RPMI8226 (cell line): Measurements from ENCODE around the gene ZNF286A.
"Not testable (repeated sequence)": the region's sequence is repeated elsewhere in the genome, so short reads cannot be mapped to it uniquely, and the experiment has no call there.

ENCODE experiments used
- DNase-seq: peaks from one replicate; pipeline ENCODE4 v3.0.0-alpha.2; 2015

ZNF286A gene

DNA sequence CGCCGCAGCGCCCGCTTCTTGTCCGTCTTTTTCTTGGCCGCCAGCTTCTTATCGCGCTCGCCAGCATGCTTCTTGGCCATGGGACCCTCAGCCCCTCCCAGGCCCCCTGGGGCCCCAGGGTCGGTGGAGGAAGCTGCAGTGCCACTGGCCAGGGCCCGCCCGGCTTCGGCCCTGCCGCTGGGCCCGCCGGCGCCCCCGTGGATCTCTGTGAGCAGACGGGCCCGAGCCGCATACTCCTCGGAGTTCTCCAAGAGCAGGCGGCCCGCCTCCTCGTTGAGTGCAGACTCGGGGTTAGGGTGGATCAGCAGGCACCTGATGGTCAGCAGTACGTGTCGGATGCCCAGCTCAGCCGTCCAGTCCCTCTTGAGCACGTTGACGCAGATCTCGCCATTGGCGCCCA is 4.7 kb downstream of the ZNF286A start:
- DNase-seq: not testable (repeated sequence)

DNA sequence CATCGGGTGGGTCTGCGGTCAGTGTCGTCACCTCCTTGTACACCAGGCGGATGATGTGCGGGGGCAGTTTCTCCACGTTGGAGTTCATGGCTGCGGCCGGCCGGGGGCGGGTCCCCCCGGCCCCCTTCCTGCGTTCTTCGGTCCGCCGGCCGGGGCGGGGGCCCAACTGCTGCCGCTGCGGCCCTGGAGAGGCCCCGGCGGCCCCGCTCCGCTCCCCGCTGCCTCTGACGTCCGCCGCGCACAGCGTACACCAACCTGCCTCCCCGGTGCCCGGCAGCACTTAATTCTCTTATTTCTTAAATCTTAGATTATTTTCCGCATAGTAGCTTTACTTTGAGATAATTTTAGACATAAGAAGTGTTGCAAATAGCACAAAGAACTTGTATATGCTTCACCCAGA is 5.3 kb downstream of the ZNF286A start:
- not testable (repeated sequence) for DNase-seq

DNA sequence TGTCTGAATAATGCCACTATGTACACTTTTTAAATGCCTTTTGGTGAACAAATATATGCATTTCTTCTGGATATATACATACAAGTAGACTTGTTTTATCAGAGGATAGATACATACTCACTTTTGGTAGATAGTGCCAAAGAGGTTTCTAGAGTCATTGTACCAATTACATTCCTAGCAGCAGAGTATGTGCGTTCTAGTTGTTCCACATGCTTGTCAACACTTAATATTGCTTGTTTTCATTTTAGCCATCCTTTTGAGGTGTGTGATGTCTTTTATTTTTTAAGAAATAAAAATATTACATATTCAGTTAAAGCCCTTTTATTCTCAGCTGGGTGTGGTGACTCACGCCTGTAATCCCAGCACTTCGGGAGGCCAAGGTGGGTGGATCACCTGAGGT is 9.3 kb downstream of the ZNF286A start:
- not testable (repeated sequence) for DNase-seq

DNA sequence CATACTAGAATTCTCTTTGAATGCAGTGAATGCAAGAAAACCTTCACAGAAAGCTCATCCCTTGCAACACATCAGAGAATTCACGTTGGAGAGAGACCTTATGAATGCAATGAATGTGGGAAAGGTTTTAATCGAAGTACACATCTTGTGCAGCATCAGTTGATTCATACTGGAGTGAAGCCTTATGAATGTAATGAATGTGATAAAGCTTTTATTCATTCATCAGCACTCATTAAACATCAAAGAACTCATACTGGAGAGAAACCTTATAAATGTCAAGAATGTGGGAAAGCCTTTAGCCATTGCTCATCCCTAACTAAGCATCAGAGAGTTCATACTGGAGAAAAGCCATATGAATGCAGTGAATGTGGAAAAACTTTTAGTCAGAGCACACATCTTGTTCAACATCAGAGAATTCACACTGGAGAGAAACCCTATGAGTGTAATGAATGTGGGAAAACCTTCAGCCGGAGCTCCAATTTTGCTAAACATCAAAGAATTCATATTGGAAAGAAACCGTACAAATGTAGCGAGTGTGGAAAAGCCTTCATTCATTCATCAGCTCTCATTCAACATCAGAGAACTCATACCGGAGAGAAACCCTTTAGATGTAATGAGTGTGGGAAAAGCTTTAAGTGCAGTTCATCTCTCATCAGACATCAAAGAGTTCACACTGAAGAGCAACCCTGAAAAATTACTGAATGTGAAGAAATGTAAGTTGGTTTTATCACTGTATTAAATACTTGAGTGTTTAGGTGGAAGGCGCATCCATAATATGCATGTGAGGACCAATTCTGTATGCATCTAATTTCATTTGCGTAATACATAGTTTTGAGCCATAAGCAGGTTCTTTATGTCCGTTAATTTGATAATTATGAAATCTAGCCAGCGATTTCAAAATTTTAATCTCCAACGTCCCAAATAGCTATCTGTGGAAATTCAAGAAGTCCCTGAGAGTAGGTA is 17.3 kb downstream of the ZNF286A start:
- DNase-seq: not testable (repeated sequence)

DNA sequence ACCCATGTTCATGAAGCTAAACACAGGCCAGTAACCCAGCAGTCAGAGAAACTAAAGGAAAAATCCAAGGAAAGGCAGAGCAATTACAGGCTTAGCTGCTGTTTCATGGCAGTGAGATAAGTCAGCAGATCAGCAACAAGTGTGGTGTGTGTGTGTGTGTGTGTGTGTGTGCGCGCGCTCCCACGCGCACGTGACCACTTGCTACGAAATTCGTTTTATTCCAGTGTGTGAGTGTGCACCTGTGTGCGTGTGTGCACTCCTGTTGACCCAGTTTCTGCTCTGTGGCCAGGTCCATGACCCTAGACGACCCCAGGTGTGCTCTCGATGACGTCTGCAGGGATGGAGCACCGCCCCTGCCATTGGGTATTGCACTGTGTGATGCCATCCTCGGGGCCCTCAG is 31.0 kb downstream of the ZNF286A start:
- DNase-seq: not testable (repeated sequence)

DNA sequence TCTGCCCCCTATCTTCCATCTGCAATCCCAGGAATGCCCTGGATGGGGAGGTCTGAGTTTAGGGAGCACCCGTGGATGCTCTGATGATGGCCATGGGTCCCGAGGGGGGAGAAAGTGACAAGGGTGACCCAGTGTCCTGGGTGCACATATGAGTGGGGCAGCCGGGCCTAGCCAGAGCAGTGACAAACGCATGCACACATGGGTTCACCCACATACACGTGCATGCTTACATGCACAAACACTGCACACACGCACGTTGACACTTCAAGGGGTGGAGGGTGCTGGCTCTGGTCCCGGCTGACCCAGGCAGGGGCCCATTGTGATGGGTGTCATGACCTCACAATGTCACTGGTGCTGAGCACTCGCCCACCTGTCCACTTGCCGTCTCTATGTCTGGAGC is 32.3 kb downstream of the ZNF286A start, which contains the start of gene TBC1D26:
Gene TBC1D26 (plus strand): TSS at position 384 of the 400 bp plus-strand sequence. CDS start 3,066 bp downstream, outside the sequence.
- not testable (repeated sequence) for DNase-seq

DNA sequence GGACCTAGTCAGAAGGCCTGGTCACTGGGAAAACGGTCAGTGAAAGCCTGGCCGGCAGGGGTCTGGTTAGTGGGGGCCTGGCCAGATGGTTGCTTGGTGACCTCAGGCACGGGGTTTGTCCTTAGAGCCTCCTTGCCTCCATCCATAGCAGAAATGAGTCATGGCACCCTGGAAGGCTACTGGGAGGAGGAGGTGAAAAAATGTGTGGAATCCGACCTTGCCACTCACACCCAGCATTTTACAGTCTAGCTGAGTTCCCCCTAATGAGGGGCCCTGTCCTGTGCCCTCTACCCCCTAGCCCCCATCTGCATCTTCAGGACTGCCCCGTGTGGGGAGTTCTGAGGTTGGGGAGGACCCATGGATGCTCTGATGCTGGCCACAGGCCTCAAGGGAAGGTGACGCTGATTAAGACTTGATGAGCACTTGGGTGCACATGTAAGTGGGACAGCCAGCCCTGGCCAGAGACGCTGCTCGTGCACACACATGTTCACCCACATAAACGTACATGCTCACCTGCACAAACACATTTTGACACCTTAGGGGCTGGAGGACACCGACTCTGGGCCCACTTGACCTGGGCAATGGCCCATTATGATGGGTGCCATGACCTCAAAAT is 33.7 kb downstream of the ZNF286A start:
- DNase-seq: not testable (repeated sequence)

DNA sequence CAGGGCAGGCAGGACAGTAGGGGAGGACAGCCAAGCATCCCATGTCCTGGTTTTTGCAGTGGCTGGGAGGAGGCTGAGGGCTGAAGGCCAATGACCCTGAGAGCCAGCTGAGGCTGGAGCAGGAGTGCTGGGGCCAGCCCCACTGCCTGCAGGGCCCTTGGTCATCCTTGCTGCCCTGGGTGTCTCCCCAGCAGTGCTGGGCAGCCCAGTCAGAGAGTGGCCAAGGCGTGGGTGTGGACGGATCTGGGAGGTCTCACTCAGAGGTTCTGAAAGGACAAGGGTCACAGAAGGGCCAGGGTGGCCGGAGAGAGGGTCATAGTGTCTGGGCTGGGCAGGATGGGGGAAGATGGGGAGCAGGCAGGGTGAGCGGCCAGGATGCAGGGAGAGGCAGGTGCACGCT is 37.0 kb downstream of the ZNF286A start:
- not testable (repeated sequence) for DNase-seq

DNA sequence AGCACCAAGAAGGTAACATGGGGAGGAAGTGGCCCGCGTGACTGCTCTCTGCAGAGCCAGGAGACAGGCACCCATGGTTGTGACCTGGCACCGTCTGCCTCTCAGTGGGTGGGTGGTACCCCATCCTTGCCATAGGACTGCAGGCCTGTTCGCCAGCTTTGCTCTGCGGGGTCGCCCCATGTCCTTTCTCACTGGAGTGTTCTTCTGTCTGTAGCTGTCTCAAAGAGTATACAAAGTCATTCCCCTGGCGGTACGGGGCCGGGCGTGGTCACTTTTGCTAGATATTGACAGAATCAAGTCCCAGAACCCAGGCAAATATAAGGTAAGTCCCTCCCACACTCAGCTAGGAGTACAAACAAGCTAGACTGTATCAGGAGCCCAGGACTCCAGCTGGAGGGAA is 38.5 kb downstream of the ZNF286A start:
- DNase-seq: no peak

DNA sequence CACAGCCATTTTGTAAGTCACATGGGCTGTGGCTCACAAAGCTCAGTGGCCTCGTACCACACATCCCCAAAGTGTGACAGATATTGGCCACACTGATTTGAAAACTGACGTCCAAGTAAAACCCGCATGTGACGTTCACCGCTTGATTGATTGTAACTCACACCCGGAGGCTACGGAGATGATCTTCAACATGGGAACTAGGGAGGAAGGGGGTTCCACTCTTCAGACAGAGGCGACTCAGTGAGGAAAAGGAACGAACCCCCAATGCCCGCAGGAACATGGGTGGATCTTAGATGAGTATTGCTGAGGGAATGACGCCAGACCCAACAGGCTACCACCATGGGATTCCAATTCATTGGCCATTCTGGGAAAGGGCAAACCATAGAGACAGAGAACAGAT is 39.7 kb downstream of the ZNF286A start:
- DNase-seq: not testable (repeated sequence)

DNA sequence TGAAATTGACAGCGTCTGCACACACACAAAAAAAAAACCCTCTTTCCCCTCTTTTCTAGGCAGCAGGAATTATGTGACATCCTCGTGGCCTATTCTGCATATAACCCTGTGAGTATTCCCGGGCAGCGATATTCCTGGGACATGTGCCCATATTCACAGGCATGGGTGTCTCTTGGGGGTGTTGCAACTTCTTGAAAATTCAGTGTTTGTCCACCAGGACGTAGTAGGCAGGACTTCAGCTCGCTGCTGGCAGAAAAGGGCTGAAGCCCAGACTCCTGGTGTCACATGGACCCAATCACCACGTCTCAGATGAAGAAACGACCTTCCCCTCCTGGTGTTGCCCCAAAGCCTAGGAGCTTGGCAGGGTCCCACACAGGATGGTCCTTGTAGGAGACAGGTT is 40.5 kb downstream of the ZNF286A start:
- DNase-seq: not testable (repeated sequence)

DNA sequence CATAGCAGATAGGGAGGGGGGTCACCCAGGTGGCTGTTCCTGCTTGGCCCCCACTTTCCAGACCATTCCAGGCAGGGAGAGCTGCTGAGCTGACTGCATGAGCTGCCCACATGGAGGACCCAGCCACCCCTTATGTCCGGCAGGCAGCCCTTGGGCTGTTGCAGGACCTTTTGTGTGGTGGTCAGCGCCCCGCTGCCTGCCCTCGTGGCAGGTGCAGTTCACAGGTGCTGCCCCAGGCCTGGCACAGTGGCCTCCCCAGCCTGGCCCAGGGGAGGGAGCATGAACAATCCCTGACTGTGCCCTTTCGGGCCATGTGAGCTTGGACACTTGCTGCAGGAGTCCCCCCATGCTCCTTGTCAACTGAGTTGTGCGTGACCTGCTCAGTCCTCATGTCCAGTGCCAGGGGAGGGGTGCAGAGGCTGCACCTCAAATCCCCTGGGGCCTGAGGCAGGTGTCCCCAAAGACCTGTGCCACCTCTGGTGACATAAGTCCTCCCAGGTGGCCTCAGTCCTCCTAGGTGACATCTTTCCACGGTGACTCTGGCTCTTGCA is 41.1 kb downstream of the ZNF286A start:
- no peak for DNase-seq

DNA sequence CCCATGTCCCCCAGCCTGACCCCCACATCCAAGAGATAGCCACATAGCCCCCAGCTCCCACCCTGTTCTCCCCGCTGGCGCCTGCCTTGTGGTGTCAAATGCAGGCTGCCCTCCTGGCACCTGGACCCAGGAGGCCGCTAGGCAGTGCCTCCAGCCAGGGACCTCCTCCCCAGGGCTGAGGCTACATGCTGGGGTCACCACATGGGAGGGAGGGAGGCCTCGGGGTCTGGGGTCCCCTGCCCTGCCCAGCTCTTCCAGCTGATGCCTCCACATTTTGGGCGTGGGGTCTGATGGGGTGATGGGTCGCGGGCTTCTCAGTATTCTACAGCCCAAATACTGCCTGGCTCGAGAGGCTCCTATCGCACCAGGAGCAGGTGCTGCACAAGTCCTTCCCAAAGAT is 42.1 kb downstream of the ZNF286A start:
- no peak for DNase-seq

DNA sequence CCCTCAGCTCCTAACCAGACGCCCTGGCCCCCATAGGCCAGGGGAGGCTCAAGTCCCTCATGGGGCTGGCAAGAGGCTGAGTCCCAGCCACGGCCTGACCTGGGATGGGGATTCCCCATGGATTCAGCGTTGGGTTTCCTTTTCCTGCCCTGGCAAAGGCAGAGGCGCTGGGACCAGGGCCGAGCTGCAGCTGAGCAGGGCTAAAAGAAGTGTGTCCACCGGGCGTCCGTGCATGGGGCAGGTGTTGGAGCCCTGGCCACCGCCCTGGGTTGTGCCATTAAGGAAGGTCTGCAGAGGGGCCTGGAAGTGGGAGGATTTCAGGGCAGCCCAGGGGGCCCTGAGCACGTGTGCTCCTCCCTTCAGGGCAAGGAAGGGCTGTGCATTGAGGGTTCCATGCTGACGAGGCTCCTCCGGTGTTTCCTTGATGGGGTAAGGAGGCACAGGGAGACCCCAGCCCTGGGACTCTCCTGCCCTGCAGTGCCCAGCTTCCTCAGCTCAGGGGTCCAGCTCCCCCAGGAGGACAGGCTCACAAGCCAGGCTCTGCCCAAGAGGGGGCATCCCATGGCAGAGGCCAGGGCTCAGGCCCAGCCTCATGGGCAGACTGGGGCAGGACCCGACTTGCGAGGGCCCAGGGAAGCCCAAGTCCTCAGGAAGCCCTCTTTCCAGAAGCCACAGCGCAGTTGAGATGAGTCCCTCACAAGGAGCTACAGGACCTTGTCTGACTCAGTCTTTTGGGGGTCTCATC is 42.7 kb downstream of the ZNF286A start:
- DNase-seq: no peak

DNA sequence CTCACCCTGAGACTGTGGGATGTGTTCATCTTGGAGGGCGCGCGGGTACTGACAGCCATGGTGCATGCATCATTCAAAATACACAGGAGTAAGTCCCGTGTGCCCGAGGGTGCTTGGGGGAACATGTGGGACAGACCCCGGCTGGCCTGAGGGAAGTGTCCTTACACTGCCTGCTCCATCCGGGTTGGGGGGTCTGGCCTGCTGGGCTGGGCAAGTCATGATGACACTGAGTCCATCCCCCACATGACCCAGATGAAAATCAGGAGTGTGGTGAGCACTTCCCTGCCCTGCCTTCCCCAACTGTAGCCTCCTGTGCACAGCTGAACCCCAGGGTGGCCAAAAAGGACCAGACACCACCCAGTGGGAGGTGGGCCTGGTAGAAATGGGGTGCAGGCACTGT is 43.4 kb downstream of the ZNF286A start:
- DNase-seq: no peak

DNA sequence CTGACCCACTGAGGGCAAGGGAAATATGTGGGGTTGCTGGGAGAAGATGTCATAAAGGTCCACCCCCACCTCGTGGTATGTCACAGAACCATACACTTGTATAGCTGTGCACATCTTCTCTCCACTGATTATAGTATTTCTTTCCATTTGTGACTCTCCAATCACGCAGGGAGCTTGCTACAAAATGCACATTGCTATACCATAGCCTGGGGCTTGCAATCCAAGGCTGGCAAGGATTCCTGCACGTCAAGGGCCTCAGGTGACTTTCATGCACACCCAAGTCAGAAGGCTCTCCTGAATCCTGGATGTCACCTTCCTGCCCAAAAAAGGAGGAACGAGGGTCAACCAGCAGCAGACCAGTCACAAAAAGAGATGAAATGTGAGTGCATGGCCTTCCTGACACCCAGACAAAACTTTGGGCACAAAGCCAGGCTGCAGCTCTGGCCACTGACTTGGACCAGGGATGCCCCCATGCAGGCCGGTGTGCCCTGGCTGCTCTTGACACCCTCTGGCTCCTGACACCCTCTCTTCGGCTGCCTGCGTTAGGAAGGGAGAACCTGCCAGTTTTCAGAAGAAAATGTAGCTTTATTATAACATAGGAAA is 44.6 kb downstream of the ZNF286A start:
- no peak for DNase-seq

DNA sequence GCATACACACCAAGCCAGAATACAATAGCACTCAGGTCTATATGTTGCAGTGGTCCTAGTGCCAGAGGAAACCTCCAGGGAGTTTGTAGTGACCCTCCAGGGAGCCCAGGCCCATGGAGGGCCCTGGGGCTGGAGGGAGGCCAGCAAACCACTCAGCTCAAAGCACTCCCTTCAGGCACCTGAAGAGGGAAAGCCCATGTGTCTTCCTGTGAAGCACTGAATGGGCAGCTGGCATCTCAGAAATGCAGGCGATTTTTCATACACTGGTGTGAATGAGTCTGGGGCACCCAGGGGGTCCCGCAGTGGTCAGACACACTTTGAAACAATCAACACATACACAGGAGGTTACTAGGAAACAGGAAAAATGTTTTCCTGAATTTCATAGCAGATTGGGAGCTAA is 45.3 kb downstream of the ZNF286A start:
- no peak for DNase-seq

DNA sequence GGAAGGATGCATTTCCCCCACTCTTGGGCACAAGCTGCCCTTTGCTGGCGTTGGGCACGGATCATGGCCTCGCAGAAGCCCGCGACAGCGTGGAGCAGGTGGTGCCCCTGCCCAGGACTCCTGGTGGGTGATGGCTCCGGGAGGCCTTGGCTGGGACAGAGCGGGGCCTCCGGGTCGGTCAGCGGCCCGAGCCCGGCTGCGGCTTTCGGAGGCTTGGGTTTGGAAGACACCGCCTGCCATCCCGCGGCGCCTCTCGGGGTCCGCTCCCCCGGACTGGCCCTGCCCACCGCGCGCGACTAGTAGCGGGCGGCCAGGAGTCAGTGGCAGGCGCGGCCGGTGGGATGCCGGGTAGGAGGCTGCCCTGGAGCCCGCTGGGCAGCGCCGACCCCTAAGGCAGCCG is 49.9 kb downstream of the ZNF286A start:
- DNase-seq: not testable (repeated sequence)

DNA sequence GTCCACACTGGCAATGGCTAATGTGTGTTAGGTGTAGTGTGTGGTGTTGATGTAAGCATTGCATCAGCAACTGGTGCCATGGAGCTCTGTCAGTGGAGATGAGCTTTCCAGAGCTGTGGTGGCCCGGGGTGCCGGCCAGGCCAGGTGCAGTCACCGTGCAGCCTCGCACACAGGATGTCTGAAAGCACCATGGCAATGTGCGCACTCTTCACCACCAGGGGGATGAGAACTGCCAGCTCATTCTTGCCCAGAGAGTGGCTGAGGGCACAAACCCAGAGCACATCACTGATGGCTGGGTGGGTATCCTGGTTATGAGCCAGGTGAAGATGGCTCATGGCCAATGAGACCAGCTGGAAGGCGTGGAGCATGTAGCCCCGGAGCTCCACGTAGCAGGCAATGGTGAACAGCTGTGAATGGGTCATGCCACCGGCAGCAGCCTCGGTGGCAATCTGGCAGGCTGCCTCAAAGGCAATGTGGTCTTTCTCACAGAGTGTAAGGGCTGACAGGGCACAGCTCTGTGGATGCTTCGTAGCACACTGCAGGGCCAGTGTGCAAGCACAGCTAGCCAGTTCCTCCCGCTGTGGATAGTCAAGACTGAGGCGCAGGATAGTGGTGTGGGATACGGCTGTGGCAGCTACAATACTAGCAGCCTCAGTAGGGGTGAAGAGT is 69.4 kb downstream of the ZNF286A start:
- not testable (repeated sequence) for DNase-seq
